K562 (cell line): Measurements from ENCODE around the gene NXPH4. TPM values are rescaled to one million over a fixed set of nuclear protein-coding genes. Genes with fewer than 3 reads are reported as not detected.

ENCODE experiments used
- ATAC-seq: fragments of 200-7000 bp; cut with Tn5 transposase; 3 replicates; pipeline ENCODE4 v1.9.1; 2020; ENCODE audit warnings: moderate library complexity
- BruUV-seq: library from RNA; stranded (reverse); fragments of 400-500 nt; replicated peaks from 2 replicates; lab custom pipeline; 2021; lab: Mats Ljungman, UMichigan
- CTCF ChIA-PET: fragments of 300-600 bp; formaldehyde crosslinking; extraction: SDS; loops from one replicate; lab custom pipeline; 2021; ENCODE audit warnings: low intra/inter-chr PET ratio; lab: Yijun Ruan, JAX
- POLR2A ChIA-PET: fragments of 300-600, 350-650 bp; sonication (Branson Sonifier 250); formaldehyde crosslinking; extraction: SDS; loops from one replicate; lab custom pipeline; 2021; ENCODE audit warnings: antibody characterized with exemption, inconsistent platforms; lab: Yijun Ruan, JAX
- DNase-seq, 4 experiments: peaks; one replicate each; pipeline versions ENCODE4 v3.0.0 to v3.0.0-alpha.2; 2011 to 2018; ENCODE audit warnings: low spot score in 3 of 4, mixed read lengths in 3 of 4; ENCODE audit errors: extremely low read depth in 1 of 4
- FAIRE-seq: peaks from 2 replicates; lab custom pipeline; 2011; peaks lifted over from hg19 to GRCh38; lab: Jason Lieb, UNC
- H2AFZ ChIP-seq: 2 replicates; pipeline ENCODE4 v1.6.0; 2011; ENCODE audit warnings: low read depth, low read length, control low read depth, inconsistent platforms
- H3K27ac ChIP-seq: fragments of 200-600 bp; 3 replicates; pipeline ENCODE4 v1.8.0; 2011; ENCODE audit warnings: low read depth, mild to moderate bottlenecking, control low read depth, inconsistent platforms, low read length, moderate library complexity, mixed read lengths; ENCODE audit errors: extremely low read depth
- H3K27me3 ChIP-seq, 2 experiments: fragments of 300-600 bp in 1 of 2; 2 replicates in 1 of 2; 3 replicates in 1 of 2; pipeline versions ENCODE4 v1.6.0 to v1.8.0; 2011; ENCODE audit warnings: inconsistent platforms in 2 of 2, low read length in 2 of 2, mild to moderate bottlenecking in 1 of 2, mixed read lengths in 1 of 2, moderate library complexity in 1 of 2; ENCODE audit not compliant: control insufficient read depth in 2 of 2, insufficient read depth in 2 of 2
- H3K36me3 ChIP-seq: fragments of 300-600 bp; 3 replicates; pipeline ENCODE4 v1.8.0; 2011; ENCODE audit warnings: mild to moderate bottlenecking, low read length, inconsistent platforms; ENCODE audit not compliant: control insufficient read depth, insufficient read depth
- H3K4me1 ChIP-seq, 2 experiments: fragments of 200-600 bp in 1 of 2; replicated peaks in 1 of 2; 2 replicates in 1 of 2; 3 replicates in 1 of 2; pipeline versions ENCODE4 v1.5.1 to v1.8.0; 2011; ENCODE audit warnings: inconsistent platforms in 2 of 2, low read length in 2 of 2, mild to moderate bottlenecking in 1 of 2, mixed read lengths in 1 of 2, moderate library complexity in 1 of 2; ENCODE audit not compliant: control insufficient read depth in 2 of 2, insufficient read depth in 2 of 2
- H3K4me2 ChIP-seq: 2 replicates; pipeline ENCODE4 v1.6.1; 2011; ENCODE audit warnings: low read length, control low read depth, inconsistent platforms, mixed read lengths; ENCODE audit not compliant: insufficient read depth
- H3K4me3 ChIP-seq: fragments of 200-600 bp; sonication (generic), shearing (Covaris generic); 2 replicates; pipeline ENCODE4 v1.5.1; 2016; ENCODE audit warnings: control low read depth, inconsistent platforms
- H3K79me2 ChIP-seq: fragments of 200-600 bp; 3 replicates; pipeline ENCODE4 v1.8.0; 2011; ENCODE audit warnings: low read length, inconsistent platforms; ENCODE audit not compliant: control insufficient read depth, insufficient read depth
- H3K9ac ChIP-seq, 2 experiments: 2 replicates each; pipeline versions ENCODE4 v1.6.0 to v1.6.1; 2011; ENCODE audit warnings: low read depth in 2 of 2, low read length in 2 of 2, control low read depth in 1 of 2, inconsistent platforms in 1 of 2, mild to moderate bottlenecking in 1 of 2, mixed read lengths in 1 of 2; ENCODE audit not compliant: insufficient read depth in 1 of 2
- H3K9me1 ChIP-seq: one replicate; pipeline ENCODE4 v1.6.0; 2011; ENCODE audit warnings: inconsistent platforms, mild to moderate bottlenecking, low read length, moderate library complexity; ENCODE audit not compliant: control insufficient read depth, insufficient read depth
- H3K9me3 ChIP-seq: replicated peaks from 2 replicates; pipeline ENCODE4 v1.5.1; 2011; ENCODE audit warnings: low read depth, low read length, inconsistent platforms; ENCODE audit not compliant: control insufficient read depth, insufficient read depth
- H4K20me1 ChIP-seq: replicated peaks from 2 replicates; pipeline ENCODE4 v1.6.1; 2011; ENCODE audit warnings: low read length, inconsistent platforms, mixed read lengths; ENCODE audit not compliant: control insufficient read depth, insufficient read depth
- CBX8 ChIP-seq: fragments of 200-600 bp; sonication (generic); IDR thresholded peaks from 2 replicates; pipeline ENCODE4 v1.6.1; 2012; ENCODE audit warnings: borderline replicate concordance, mixed run types, low read depth, mild to moderate bottlenecking, moderate library complexity, mixed read lengths, low read length, control low read depth, inconsistent platforms; ENCODE audit not compliant: poor library complexity, severe bottlenecking; ENCODE audit errors: extremely low read depth
- ELK1 ChIP-seq: sonication (generic); formaldehyde crosslinking; IDR thresholded peaks from 2 replicates; pipeline ENCODE4 v1.8.1; 2022; ENCODE audit warnings: missing genetic modification reagents
- PHF8 ChIP-seq: fragments of 200-600 bp; sonication (generic); IDR thresholded peaks from 2 replicates; pipeline ENCODE4 v1.6.1; 2012; ENCODE audit warnings: mixed run types, mild to moderate bottlenecking, inconsistent platforms, low read length, moderate library complexity, borderline replicate concordance
- TEAD2 ChIP-seq: fragments of 450-650 bp; IDR thresholded peaks from 2 replicates; pipeline ENCODE4 v1.6.1; 2016; ENCODE audit warnings: missing genetic modification characterization, control low read depth, missing compliant biosample characterization
- UBTF ChIP-seq, 2 experiments: IDR thresholded peaks; 2 replicates each; pipeline ENCODE4 v1.6.1; 2012; ENCODE audit warnings: improper control_type of control experiment in 2 of 2, low read depth in 2 of 2, low read length in 2 of 2, borderline replicate concordance in 1 of 2
- ZNF212 ChIP-seq: fragments of 450-650 bp; formaldehyde crosslinking; IDR thresholded peaks from 2 replicates; pipeline ENCODE4 v1.4.0; 2020; ENCODE audit warnings: mild to moderate bottlenecking
- WGBS: fragments of 100-300 bp; shearing (Covaris generic); methylation state at CpG from one replicate; pipeline ENCODE4 v1.1.6; 2016; ENCODE audit warnings: low coverage, mixed read lengths; ENCODE audit not compliant: insufficient coverage; ENCODE audit errors: missing lambda C conversion rate; 5-methylcytosine and 5-hydroxymethylcytosine counted together
- in situ Hi-C: fragments of 300-500 bp; cut with MboI; formaldehyde crosslinking; loops from 4 replicates; pipeline ENCODE4 v1.15.0; 2018; ENCODE audit warnings: inconsistent platforms, mixed read lengths
- intact Hi-C: fragments of 100-400 bp; cut with micrococcal nuclease; formaldehyde crosslinking; loops from 2 replicates; pipeline ENCODE4 v1.14.2; 2022
- polyA plus RNA-seq, 8 experiments: library from polyadenylated mRNA; depleted of rRNA in 4 of 8; stranded (reverse) in 5 of 8; unstranded in 3 of 8; fragments of >200 nt; fragmentation: Nextera tagmentation in 2 of 8; fragmentation: Illumina TruSeq in 1 of 8; extraction: Ambion mirVana in 2 of 8; extraction: Trizol in 1 of 8; gene quantifications; 2 replicates each; pipeline versions ENCODE4 v1.2.1 to v1.2.3, GENCODE V29; 2011 to 2014; ENCODE audit warnings: inconsistent platforms in 1 of 8, missing spikeins in 1 of 8
- total RNA-seq, 7 experiments: library from RNA; depleted of rRNA in 6 of 7; stranded (reverse); fragments of >200 nt in 6 of 7; fragmentation: Illumina TruSeq in 2 of 7; extraction: Trizol in 2 of 7; gene quantifications; 2 replicates each; pipeline versions ENCODE4 v1.2.1 to v1.2.3, GENCODE V29; 2011 to 2021; ENCODE audit warnings: low replicate concordance in 1 of 7

The NXPH4 gene
- total and polyA plus RNA-seq, 9 of the 15 experiments (the other 6 are each of a cell fraction or from before 2014, with no cell fraction given) = 0.49 to 2.7 (median 1.1) TPM; not detected in 4

GRCh38 chr12:57190821-57191220, 25.8 kb upstream of the NXPH4 start:
- peaks cover 0 to 58% of the 10 kb centered on the region in 2 experiments; a peak in 3 of 5 replicates for H3K4me1 ChIP-seq
- H3K9me3 ChIP-seq = no peaks in the 10 kb centered on the region
- H3K4me3 ChIP-seq = no peak overlapping the region
- POLR2A ChIA-PET = interaction anchor here (0.5 to 2.4 kb wide), 2 partner anchors 16 to 28 kb away, joined by 3 to 6 read pairs; no protein-coding TSS in a partner anchor
- intact Hi-C loops = no loop called here
- CTCF ChIA-PET = no interaction called here
- DNase-seq (no peak), ATAC-seq (no peak; the same call in 2 of the 3 replicates)
- no peak overlapping the region for H2AFZ ChIP-seq
- H4K20me1 ChIP-seq = peaks cover 22% of the 10 kb centered on the region
- H3K9ac ChIP-seq = 0 out of 4 replicates have a peak overlapping the region, but pooled peaks of 1 of the 2 experiments have one; percentile 21
- H3K79me2 ChIP-seq = no peaks in the 10 kb centered on the region
- no TSS peak for BruUV-seq
- H3K4me2 ChIP-seq = no peak overlapping the region
- no peak for TF ChIP-seq UBTF (IDR thresholded peaks at IDR 0.05; ENCODE audit: borderline replicate concordance in 1 of 2, low read depth in 2 of 2, low read length in 2 of 2)
- TF ChIP-seq, all 486 proteins: peak for 0
- Histone ChIP-seq H3K27me3 (peaks cover 44 to 86% of the 10 kb centered on the region in 2 experiments), H3K36me3 (no peaks in the 10 kb centered on the region), H3K9me1 (peaks cover 3% of the 10 kb centered on the region), H3K27ac (no peak overlapping the region)
- 33% methylated on average over 17 of the region's 23 CpGs for WGBS
- no peak for FAIRE-seq
- in situ Hi-C loops = no loop called here

DNA sequence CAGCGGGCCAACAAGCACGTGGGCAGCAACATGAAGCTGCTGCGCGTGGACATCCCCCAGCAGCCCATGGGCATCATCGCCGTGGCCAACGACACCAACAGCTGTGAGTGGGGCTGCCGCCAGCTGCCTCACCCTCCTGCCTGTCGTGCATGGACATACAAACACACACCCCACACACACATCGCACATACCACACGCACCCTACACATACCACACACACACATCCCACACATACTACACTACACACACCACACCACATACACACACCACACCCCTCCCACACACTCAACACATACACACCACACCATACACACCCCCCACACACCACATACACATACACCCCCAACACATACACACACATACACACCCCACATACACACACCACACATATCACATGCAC, 25.2 kb upstream of the NXPH4 start:
- Histone ChIP-seq H3K79me2 (no peaks in the 10 kb centered on the region), H3K27ac (no peak overlapping the region), H3K4me2 (no peak overlapping the region), H2AFZ (no peak overlapping the region), H3K9ac (peak overlapping the region in 1 of 2 experiments; percentile 46; a peak in 1 of 4 replicates), H3K27me3 (peaks cover 45 to 86% of the 10 kb centered on the region in 2 experiments; a peak in 4 of 5 replicates), H3K4me3 (no peak overlapping the region), H4K20me1 (peaks cover 27% of the 10 kb centered on the region), H3K9me3 (no peaks in the 10 kb centered on the region), H3K9me1 (peaks cover 3% of the 10 kb centered on the region), H3K36me3 (no peaks in the 10 kb centered on the region), H3K4me1 (peaks cover 0 to 61% of the 10 kb centered on the region in 2 experiments; a peak in 3 of 5 replicates)
- FAIRE-seq (no peak), DNase-seq (no peak), ATAC-seq (no peak)
- BruUV-seq = no TSS peak
- CTCF ChIA-PET = no interaction called here
- in situ Hi-C loops (no loop called here), intact Hi-C loops (no loop called here)
- 53% methylated on average over 8 of the region's 11 CpGs for WGBS
- POLR2A ChIA-PET = interaction anchor here (2.4 kb wide), 1 partner anchor 15 kb away, joined by 6 read pairs; no protein-coding TSS in a partner anchor
- TF ChIP-seq CBX8 = no peak
- TF ChIP-seq ZNF212 (CRISPR knock-in tag) = no peak
- TF ChIP-seq ELK1 (CRISPR knock-in tag) = no peak
- TF ChIP-seq TEAD2 (tag) = no peak
- TF ChIP-seq PHF8 = no peak
